Prostate gland (tissue), 2 donors: ENCODE data around the gene ZFAND3. TPM values are rescaled to one million over a fixed set of nuclear protein-coding genes. Genes with fewer than 3 reads are reported as not detected.
A peak's percentile ranks its signal among the peaks of the same experiment; 100 is the strongest.
"Not testable (repeated sequence)": the region's sequence is repeated elsewhere in the genome, so short reads cannot be mapped to it uniquely, and the experiment has no call there.

Source experiments
- DNase-seq: peaks from one replicate; pipeline ENCODE4 v3.0.0-alpha.2; 2019; ENCODE audit warnings: low spot score
- H3K27ac ChIP-seq, 2 donors: fragments of 200-600 bp; sonication (generic); 2 replicates each; pipeline ENCODE4 v1.5.1; 2017 to 2019
- H3K27me3 ChIP-seq: fragments of 200-600 bp; sonication (generic); replicated peaks from 2 replicates; pipeline ENCODE4 v1.5.1; 2019; ENCODE audit not compliant: insufficient read depth
- H3K36me3 ChIP-seq, 2 donors: fragments of 200-600 bp; sonication (generic); 1 replicate in 1 of 2; 2 replicates in 1 of 2; pipeline versions ENCODE4 v1.5.1 to v1.8.1; 2017 to 2019
- H3K4me1 ChIP-seq: fragments of 200-600 bp; sonication (generic); replicated peaks from 2 replicates; pipeline ENCODE4 v1.5.1; 2019
- H3K4me3 ChIP-seq, 2 donors: fragments of 200-600 bp; sonication (generic); 2 replicates each; pipeline ENCODE4 v1.5.1; 2017 to 2019
- H3K9me3 ChIP-seq: fragments of 200-600 bp; sonication (generic); 2 replicates; pipeline ENCODE4 v1.5.1; 2017
- POLR2A ChIP-seq: fragments of 450-650 bp; IDR thresholded peaks from one replicate; pipeline ENCODE4 v1.6.1; 2016; ENCODE audit warnings: antibody characterized with exemption, mild to moderate bottlenecking
- POLR2AphosphoS5 ChIP-seq: sonication (generic); formaldehyde crosslinking; IDR thresholded peaks from one replicate; pipeline ENCODE4 v1.6.1; 2017; ENCODE audit warnings: antibody characterized with exemption
- WGBS: methylation state at CpG from one replicate; pipeline ENCODE4 v1.1.5; 2018; 5-methylcytosine and 5-hydroxymethylcytosine counted together
- intact Hi-C: fragments of 100-400 bp; cut with DNase I; formaldehyde crosslinking; loops from one replicate; pipeline ENCODE4 v1.14.2; 2022
- total RNA-seq, 2 donors: library from RNA; depleted of rRNA; stranded (reverse); fragments of >200 nt; gene quantifications; one replicate each; pipeline ENCODE4 v1.1.0, GENCODE V29; 2016
- TF ChIP-seq, protein P1 (sequence below), 4 experiments: fragments of 200-600 bp in 2 of 4; fragments of 450-650 bp in 2 of 4; sonication (generic) in 2 of 4; IDR thresholded peaks; 1 replicate in 3 of 4; 2 replicates in 1 of 4; pipeline ENCODE4 v1.5.1; 2016 to 2019; ENCODE audit warnings: antibody characterized with exemption in 4 of 4, mild to moderate bottlenecking in 2 of 4, moderate library complexity in 2 of 4

Gene ZFAND3
- total RNA-seq, 2 donors from 2014 or later = 43.5 to 89.1 TPM

- no peak for DNase-seq
- TF ChIP-seq POLR2AphosphoS5 (no peak), POLR2A (no peak)
- TF ChIP-seq, protein P1, sequence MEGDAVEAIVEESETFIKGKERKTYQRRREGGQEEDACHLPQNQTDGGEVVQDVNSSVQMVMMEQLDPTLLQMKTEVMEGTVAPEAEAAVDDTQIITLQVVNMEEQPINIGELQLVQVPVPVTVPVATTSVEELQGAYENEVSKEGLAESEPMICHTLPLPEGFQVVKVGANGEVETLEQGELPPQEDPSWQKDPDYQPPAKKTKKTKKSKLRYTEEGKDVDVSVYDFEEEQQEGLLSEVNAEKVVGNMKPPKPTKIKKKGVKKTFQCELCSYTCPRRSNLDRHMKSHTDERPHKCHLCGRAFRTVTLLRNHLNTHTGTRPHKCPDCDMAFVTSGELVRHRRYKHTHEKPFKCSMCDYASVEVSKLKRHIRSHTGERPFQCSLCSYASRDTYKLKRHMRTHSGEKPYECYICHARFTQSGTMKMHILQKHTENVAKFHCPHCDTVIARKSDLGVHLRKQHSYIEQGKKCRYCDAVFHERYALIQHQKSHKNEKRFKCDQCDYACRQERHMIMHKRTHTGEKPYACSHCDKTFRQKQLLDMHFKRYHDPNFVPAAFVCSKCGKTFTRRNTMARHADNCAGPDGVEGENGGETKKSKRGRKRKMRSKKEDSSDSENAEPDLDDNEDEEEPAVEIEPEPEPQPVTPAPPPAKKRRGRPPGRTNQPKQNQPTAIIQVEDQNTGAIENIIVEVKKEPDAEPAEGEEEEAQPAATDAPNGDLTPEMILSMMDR (IDR thresholded peaks at IDR 0.05) = no peak
- no peaks in the 10 kb centered on the region for H3K9me3 ChIP-seq
- no peak overlapping the region for H3K4me3 ChIP-seq
- no peaks in the 10 kb centered on the region for H3K27me3 ChIP-seq
- H3K27ac ChIP-seq = no peak overlapping the region
- no peaks in the 10 kb centered on the region for H3K4me1 ChIP-seq
- H3K36me3 ChIP-seq = no peaks in the 10 kb centered on the region
- intact Hi-C loops = no loop called here
- WGBS = 96% methylated on average over 6 of the region's 6 CpGs
Measured at GRCh38 chr6:38045701-38046305, 226.3 kb downstream of the ZFAND3 start.

- no peaks in the 10 kb centered on the region for H3K4me1 ChIP-seq
- no peak overlapping the region for H3K27ac ChIP-seq
- no peak for DNase-seq
- intact Hi-C loops = no loop called here
- no peaks in the 10 kb centered on the region for H3K9me3 ChIP-seq
- H3K4me3 ChIP-seq = no peak overlapping the region
- TF ChIP-seq POLR2AphosphoS5 (no peak), POLR2A (no peak)
- TF ChIP-seq, protein P1 (IDR thresholded peaks at IDR 0.05) = no peak
- WGBS = 52% methylated on average over 4 of the region's 4 CpGs
- H3K36me3 ChIP-seq = no peaks in the 10 kb centered on the region
- no peaks in the 10 kb centered on the region for H3K27me3 ChIP-seq
Measured at GRCh38 chr6:38047562-38047961, 228.0 kb downstream of the ZFAND3 start.

DNA sequence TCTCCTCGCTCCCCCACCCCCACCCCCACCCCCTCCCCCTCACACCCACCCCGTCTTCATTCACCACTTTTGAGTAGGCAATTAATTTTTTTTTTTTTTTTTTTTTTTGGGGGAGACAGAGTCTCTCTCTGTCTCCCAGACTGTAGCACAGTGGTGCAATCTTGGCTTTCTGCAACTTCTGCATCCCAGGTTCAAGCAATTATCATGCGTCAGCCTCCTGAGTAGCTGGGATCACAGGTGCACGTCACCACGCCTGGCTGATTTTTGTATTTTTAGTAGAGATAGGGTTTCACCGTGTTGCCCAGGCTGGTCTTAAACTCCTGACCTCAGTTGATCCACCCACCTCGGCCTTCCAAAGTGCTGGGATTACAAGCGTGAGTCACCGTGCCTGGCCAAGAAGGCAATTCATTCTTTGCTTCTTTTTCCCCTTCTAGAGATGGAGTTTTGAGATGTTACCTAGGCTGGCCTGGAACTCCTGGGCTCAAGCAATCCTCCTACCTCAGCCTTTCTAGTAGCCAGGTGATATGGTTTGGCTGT, 230.4 kb downstream of the ZFAND3 start:
- H3K4me3 ChIP-seq, intact Hi-C loops, H3K36me3 ChIP-seq, H3K4me1 ChIP-seq, H3K9me3 ChIP-seq, DNase-seq, H3K27ac ChIP-seq, H3K27me3 ChIP-seq: not testable (repeated sequence)
- WGBS = 82% methylated on average over 9 of the region's 9 CpGs

GRCh38 chr6:38051819-38052434, 232.4 kb downstream of the ZFAND3 start:
- TF ChIP-seq, protein P1 (IDR thresholded peaks at IDR 0.05) = no peak
- TF ChIP-seq POLR2A (no peak), POLR2AphosphoS5 (peak; percentile 90)
- no peaks in the 10 kb centered on the region for H3K36me3 ChIP-seq
- H3K9me3 ChIP-seq = no peaks in the 10 kb centered on the region
- intact Hi-C loops = no loop called here
- peaks cover 5% of the 10 kb centered on the region for H3K4me1 ChIP-seq
- H3K27ac ChIP-seq = no peak overlapping the region
- no peak overlapping the region for H3K4me3 ChIP-seq
- WGBS = 65% methylated on average over 1 of the region's 1 CpG
- peak; percentile 26 for DNase-seq
- H3K27me3 ChIP-seq = no peaks in the 10 kb centered on the region

DNA sequence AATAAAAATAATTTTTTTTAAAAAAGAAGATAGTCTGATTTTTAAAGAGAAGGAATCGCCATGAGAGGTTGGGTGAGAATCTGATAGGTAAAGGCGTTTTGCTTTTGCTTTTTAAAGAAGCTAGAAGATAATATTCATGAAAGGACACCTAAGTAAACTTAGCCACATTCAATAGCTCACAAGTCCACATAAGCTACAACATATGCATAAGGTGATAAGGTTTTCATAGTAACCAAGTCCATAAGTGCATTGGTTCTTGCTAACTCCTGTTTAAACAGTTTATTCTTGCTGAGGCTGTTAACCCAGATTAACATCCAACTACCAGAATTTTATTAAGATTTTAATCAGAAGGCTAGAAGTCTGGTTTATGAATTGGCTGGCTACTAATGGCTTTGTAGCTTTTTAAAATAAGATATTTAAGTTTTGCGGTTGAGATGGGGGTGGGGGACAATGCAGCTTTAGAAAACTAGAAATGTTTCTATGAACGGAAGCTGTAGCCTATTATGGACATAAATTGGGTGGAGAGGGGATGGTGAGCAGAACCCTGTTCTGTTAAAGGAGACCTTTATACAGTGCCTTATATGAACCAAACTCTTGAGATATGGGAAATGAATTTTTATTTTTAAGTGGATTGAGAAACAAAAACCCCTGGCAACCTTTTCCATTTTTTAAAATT, 235.1 kb downstream of the ZFAND3 start:
- H3K9me3 ChIP-seq = no peaks in the 10 kb centered on the region
- H3K36me3 ChIP-seq = no peaks in the 10 kb centered on the region
- no peak for DNase-seq
- 73% methylated on average over 4 of the region's 4 CpGs for WGBS
- H3K27ac ChIP-seq = no peak overlapping the region
- peaks cover 5% of the 10 kb centered on the region for H3K4me1 ChIP-seq
- no peaks in the 10 kb centered on the region for H3K27me3 ChIP-seq
- TF ChIP-seq POLR2AphosphoS5 = no peak
- no peak overlapping the region for H3K4me3 ChIP-seq
- intact Hi-C loops = no loop called here
